K562 (cell line): Measurements from ENCODE around the gene CDK11A. TPM values are rescaled to one million over a fixed set of nuclear protein-coding genes. Genes with fewer than 3 reads are reported as not detected.

Experiments
- ATAC-seq: fragments of 200-7000 bp; cut with Tn5 transposase; 3 replicates; pipeline ENCODE4 v1.9.1; 2020; ENCODE audit warnings: moderate library complexity
- BruUV-seq: library from RNA; stranded (reverse); fragments of 400-500 nt; replicated peaks from 2 replicates; lab custom pipeline; 2021; lab: Mats Ljungman, UMichigan
- CTCF ChIA-PET: fragments of 300-600 bp; formaldehyde crosslinking; extraction: SDS; loops from one replicate; lab custom pipeline; 2021; ENCODE audit warnings: low intra/inter-chr PET ratio; lab: Yijun Ruan, JAX
- POLR2A ChIA-PET: fragments of 300-600, 350-650 bp; sonication (Branson Sonifier 250); formaldehyde crosslinking; extraction: SDS; loops from one replicate; lab custom pipeline; 2021; ENCODE audit warnings: antibody characterized with exemption, inconsistent platforms; lab: Yijun Ruan, JAX
- DNase-seq, 4 experiments: peaks; one replicate each; pipeline versions ENCODE4 v3.0.0 to v3.0.0-alpha.2; 2011 to 2018; ENCODE audit warnings: low spot score in 3 of 4, mixed read lengths in 3 of 4; ENCODE audit errors: extremely low read depth in 1 of 4
- FAIRE-seq: peaks from 2 replicates; lab custom pipeline; 2011; peaks lifted over from hg19 to GRCh38; lab: Jason Lieb, UNC
- H2AFZ ChIP-seq: 2 replicates; pipeline ENCODE4 v1.6.0; 2011; ENCODE audit warnings: low read depth, low read length, control low read depth, inconsistent platforms
- H3K27ac ChIP-seq: fragments of 200-600 bp; 3 replicates; pipeline ENCODE4 v1.8.0; 2011; ENCODE audit warnings: low read depth, mild to moderate bottlenecking, control low read depth, inconsistent platforms, low read length, moderate library complexity, mixed read lengths; ENCODE audit errors: extremely low read depth
- H3K27me3 ChIP-seq, 2 experiments: fragments of 300-600 bp in 1 of 2; 2 replicates in 1 of 2; 3 replicates in 1 of 2; pipeline versions ENCODE4 v1.6.0 to v1.8.0; 2011; ENCODE audit warnings: inconsistent platforms in 2 of 2, low read length in 2 of 2, mild to moderate bottlenecking in 1 of 2, mixed read lengths in 1 of 2, moderate library complexity in 1 of 2; ENCODE audit not compliant: control insufficient read depth in 2 of 2, insufficient read depth in 2 of 2
- H3K36me3 ChIP-seq: fragments of 300-600 bp; 3 replicates; pipeline ENCODE4 v1.8.0; 2011; ENCODE audit warnings: mild to moderate bottlenecking, low read length, inconsistent platforms; ENCODE audit not compliant: control insufficient read depth, insufficient read depth
- H3K4me1 ChIP-seq, 2 experiments: fragments of 200-600 bp in 1 of 2; replicated peaks in 1 of 2; 2 replicates in 1 of 2; 3 replicates in 1 of 2; pipeline versions ENCODE4 v1.5.1 to v1.8.0; 2011; ENCODE audit warnings: inconsistent platforms in 2 of 2, low read length in 2 of 2, mild to moderate bottlenecking in 1 of 2, mixed read lengths in 1 of 2, moderate library complexity in 1 of 2; ENCODE audit not compliant: control insufficient read depth in 2 of 2, insufficient read depth in 2 of 2
- H3K4me2 ChIP-seq: 2 replicates; pipeline ENCODE4 v1.6.1; 2011; ENCODE audit warnings: low read length, control low read depth, inconsistent platforms, mixed read lengths; ENCODE audit not compliant: insufficient read depth
- H3K4me3 ChIP-seq: fragments of 200-600 bp; sonication (generic), shearing (Covaris generic); 2 replicates; pipeline ENCODE4 v1.5.1; 2016; ENCODE audit warnings: control low read depth, inconsistent platforms
- H3K79me2 ChIP-seq: fragments of 200-600 bp; 3 replicates; pipeline ENCODE4 v1.8.0; 2011; ENCODE audit warnings: low read length, inconsistent platforms; ENCODE audit not compliant: control insufficient read depth, insufficient read depth
- H3K9ac ChIP-seq, 2 experiments: 2 replicates each; pipeline versions ENCODE4 v1.6.0 to v1.6.1; 2011; ENCODE audit warnings: low read depth in 2 of 2, low read length in 2 of 2, control low read depth in 1 of 2, inconsistent platforms in 1 of 2, mild to moderate bottlenecking in 1 of 2, mixed read lengths in 1 of 2; ENCODE audit not compliant: insufficient read depth in 1 of 2
- H3K9me1 ChIP-seq: one replicate; pipeline ENCODE4 v1.6.0; 2011; ENCODE audit warnings: inconsistent platforms, mild to moderate bottlenecking, low read length, moderate library complexity; ENCODE audit not compliant: control insufficient read depth, insufficient read depth
- H3K9me3 ChIP-seq: replicated peaks from 2 replicates; pipeline ENCODE4 v1.5.1; 2011; ENCODE audit warnings: low read depth, low read length, inconsistent platforms; ENCODE audit not compliant: control insufficient read depth, insufficient read depth
- H4K20me1 ChIP-seq: replicated peaks from 2 replicates; pipeline ENCODE4 v1.6.1; 2011; ENCODE audit warnings: low read length, inconsistent platforms, mixed read lengths; ENCODE audit not compliant: control insufficient read depth, insufficient read depth
- ETV5 ChIP-seq: sonication (generic); formaldehyde crosslinking; IDR thresholded peaks from 2 replicates; pipeline ENCODE4 v1.4.0; 2020; ENCODE audit warnings: low read depth, mild to moderate bottlenecking, missing genetic modification reagents
- NEUROD1 ChIP-seq: fragments of 150-350 bp; IDR thresholded peaks from 2 replicates; pipeline ENCODE4 v1.6.1; 2014; ENCODE audit warnings: borderline replicate concordance, low read length, low read depth; ENCODE audit not compliant: partially characterized antibody
- NR2F6 ChIP-seq: fragments of 450-650 bp; formaldehyde crosslinking; IDR thresholded peaks from 2 replicates; pipeline ENCODE4 v1.4.0; 2020; ENCODE audit warnings: mild to moderate bottlenecking
- SRSF3 ChIP-seq: fragments of 200-400 bp; formaldehyde crosslinking; IDR thresholded peaks from 2 replicates; pipeline ENCODE4 v1.6.1; 2016; ENCODE audit warnings: mild to moderate bottlenecking, low read length, moderate library complexity; ENCODE audit not compliant: insufficient read depth
- ZBTB49 ChIP-seq: sonication (generic); formaldehyde crosslinking; IDR thresholded peaks from 2 replicates; pipeline ENCODE4 v1.8.0; 2022; ENCODE audit warnings: missing genetic modification reagents, mild to moderate bottlenecking, borderline replicate concordance
- ZNF274 ChIP-seq: IDR thresholded peaks from 2 replicates; pipeline ENCODE4 v1.6.1; 2011; ENCODE audit warnings: low read depth, mild to moderate bottlenecking, low read length, moderate library complexity, borderline replicate concordance
- ZNF518B ChIP-seq: fragments of 250-450 bp; sonication (Bioruptor Pico); IDR thresholded peaks from 2 replicates; pipeline ENCODE4 v1.5.0; 2021; ENCODE audit warnings: mild to moderate bottlenecking, moderate library complexity
- ZNF75A ChIP-seq: fragments of 450-650 bp; formaldehyde crosslinking; IDR thresholded peaks from 2 replicates; pipeline ENCODE4 v1.4.0; 2020; ENCODE audit warnings: mild to moderate bottlenecking
- WGBS: fragments of 100-300 bp; shearing (Covaris generic); methylation state at CpG from one replicate; pipeline ENCODE4 v1.1.6; 2016; ENCODE audit warnings: low coverage, mixed read lengths; ENCODE audit not compliant: insufficient coverage; ENCODE audit errors: missing lambda C conversion rate; 5-methylcytosine and 5-hydroxymethylcytosine counted together
- in situ Hi-C: fragments of 300-500 bp; cut with MboI; formaldehyde crosslinking; loops from 4 replicates; pipeline ENCODE4 v1.15.0; 2018; ENCODE audit warnings: inconsistent platforms, mixed read lengths
- intact Hi-C: fragments of 100-400 bp; cut with micrococcal nuclease; formaldehyde crosslinking; loops from 2 replicates; pipeline ENCODE4 v1.14.2; 2022
- polyA plus RNA-seq, 8 experiments: library from polyadenylated mRNA; depleted of rRNA in 4 of 8; stranded (reverse) in 5 of 8; unstranded in 3 of 8; fragments of >200 nt; fragmentation: Nextera tagmentation in 2 of 8; fragmentation: Illumina TruSeq in 1 of 8; extraction: Ambion mirVana in 2 of 8; extraction: Trizol in 1 of 8; gene quantifications; 2 replicates each; pipeline versions ENCODE4 v1.2.1 to v1.2.3, GENCODE V29; 2011 to 2014; ENCODE audit warnings: inconsistent platforms in 1 of 8, missing spikeins in 1 of 8
- total RNA-seq, 7 experiments: library from RNA; depleted of rRNA in 6 of 7; stranded (reverse); fragments of >200 nt in 6 of 7; fragmentation: Illumina TruSeq in 2 of 7; extraction: Trizol in 2 of 7; gene quantifications; 2 replicates each; pipeline versions ENCODE4 v1.2.1 to v1.2.3, GENCODE V29; 2011 to 2021; ENCODE audit warnings: low replicate concordance in 1 of 7

The CDK11A gene
- total and polyA plus RNA-seq, 9 of the 15 experiments (the other 6 are each of a cell fraction or from before 2014, with no cell fraction given), result 4.5 to 71.0 (median 43.9) TPM

- Histone ChIP-seq H3K4me1 (peaks cover 3 to 33% of the 10 kb centered on the region in 2 experiments; a peak in 4 of 5 replicates), H3K79me2 (peaks cover 32% of the 10 kb centered on the region), H3K4me3 (no peak overlapping the region), H3K27me3 (no peaks in the 10 kb centered on the region), H4K20me1 (no peaks in the 10 kb centered on the region), H3K9me1 (no peaks in the 10 kb centered on the region), H3K36me3 (no peaks in the 10 kb centered on the region), H3K9me3 (peaks cover 4% of the 10 kb centered on the region), H3K27ac (no peak overlapping the region), H3K4me2 (no peak overlapping the region), H2AFZ (no peak overlapping the region)
- POLR2A ChIA-PET, result interaction anchor here (0.9 to 1.0 kb wide), 2 partner anchors 12 to 15 kb away, joined by 3 read pairs; no protein-coding TSS in a partner anchor
- ATAC-seq (no peak), DNase-seq (peak in 1 of 4 experiments; percentile 5), FAIRE-seq (no peak)
- in situ Hi-C loops (no loop called here), intact Hi-C loops (no loop called here)
- BruUV-seq, result no TSS peak
- CTCF ChIA-PET, result no interaction called here
- TF ChIP-seq ZNF518B (CRISPR knock-in tag) (no peak), ZBTB49 (CRISPR knock-in tag) (no peak), ETV5 (CRISPR knock-in tag) (no peak), NEUROD1 (no peak), NR2F6 (CRISPR knock-in tag) (no peak), SRSF3 (no peak), ZNF274 (no peak), ZNF75A (CRISPR knock-in tag) (no peak)
- TF ChIP-seq, all 486 proteins: peak for 0
- 92% methylated on average over 27 of the region's 28 CpGs for WGBS
- 0 out of 4 replicates have a peak overlapping the region, but pooled peaks of 1 of the 2 experiments have one; percentile 39 for H3K9ac ChIP-seq
Measured at GRCh38 chr1:1684031-1684681, 40.0 kb downstream of the CDK11A start.
